GM19035 (cell line): Measurements from ENCODE around the gene PRSS53.
A peak's percentile ranks its signal among the peaks of the same experiment; 100 is the strongest.
"Not testable (repeated sequence)": the region's sequence is repeated elsewhere in the genome, so short reads cannot be mapped to it uniquely, and the experiment has no call there.

Experiments used
- ATAC-seq: cut with Tn5 transposase; IDR thresholded peaks from one replicate; pipeline ENCODE4 v1.9.1; 2021; ENCODE audit not compliant: unreplicated experiment

PRSS53 gene

GRCh38 chr16:31118223-31119155 is 29.7 kb upstream of the PRSS53 start:
- ATAC-seq, result no peak

- peak; percentile 93 for ATAC-seq
These were observed 28.9 kb upstream of the PRSS53 start, which contains the start of gene KAT8 for GRCh38 chr16:31117384-31118222. TSS of gene KAT8 (plus strand) at chr16:31117664. CDS start at chr16:31117682, 18 bp downstream.

- no peak for ATAC-seq
These were observed 25.7 kb upstream of the PRSS53 start for GRCh38 chr16:31114468-31114867.

- ATAC-seq, result no peak
These were observed 24.7 kb upstream of the PRSS53 start for GRCh38 chr16:31113121-31114120.

GRCh38 chr16:31112711-31113110 is 24.0 kb upstream of the PRSS53 start:
- no peak for ATAC-seq

- ATAC-seq, result no peak
These were observed 23.2 kb upstream of the PRSS53 start for GRCh38 chr16:31111881-31112466.

GRCh38 chr16:31110106-31111034 is 21.6 kb upstream of the PRSS53 start:
- ATAC-seq, result no peak

- no peak for ATAC-seq
These were observed 20.9 kb upstream of the PRSS53 start for GRCh38 chr16:31109622-31110021.

- ATAC-seq, result peak; percentile 2
These were observed 20.2 kb upstream of the PRSS53 start for GRCh38 chr16:31108794-31109558.

- ATAC-seq, result peak; percentile 83
These were observed 19.5 kb upstream of the PRSS53 start, which contains the start of gene BCKDK for GRCh38 chr16:31108035-31108793. TSS of gene BCKDK (plus strand) at chr16:31108386. CDS start at chr16:31109224, 838 bp downstream.

GRCh38 chr16:31107465-31107867 is 18.7 kb upstream of the PRSS53 start:
- ATAC-seq, result peak; percentile 48

- no peak for ATAC-seq
These were observed 18.0 kb upstream of the PRSS53 start for GRCh38 chr16:31106509-31107464.

- no peak for ATAC-seq
These were observed 17.0 kb upstream of the PRSS53 start for GRCh38 chr16:31105677-31106213.

- ATAC-seq, result not testable (repeated sequence)
These were observed 12.3 kb upstream of the PRSS53 start for GRCh38 chr16:31100876-31101641.
